ENCODE results near the gene SPATA1. TPM values are rescaled to one million over a fixed set of nuclear protein-coding genes. Genes with fewer than 3 reads are reported as not detected.
"Not testable (repeated sequence)": the region's sequence is repeated elsewhere in the genome, so short reads cannot be mapped to it uniquely, and the experiment has no call there.

Gene SPATA1
- total and polyA plus RNA-seq, 7 donors: 0.08 to 1.4 (median 0.92) TPM; not detected in 2

- Histone ChIP-seq H3K4me1 (peaks cover 30% of the 10 kb centered on the region), H3K27ac (peak overlapping the region; percentile 97), H3K4me3 (peak overlapping the region; percentile 76), H3K27me3 (ENCODE audit: insufficient read depth in 3 of 3, low read length in 2 of 3) (no peaks in the 10 kb centered on the region), H3K36me3 (ENCODE audit: insufficient read depth in 1 of 2, low read depth in 1 of 2) (peaks cover 0 to 4% of the 10 kb centered on the region in 2 donors), H3K9me3 (peaks cover 11% of the 10 kb centered on the region)
- TF ChIP-seq, protein P1, sequence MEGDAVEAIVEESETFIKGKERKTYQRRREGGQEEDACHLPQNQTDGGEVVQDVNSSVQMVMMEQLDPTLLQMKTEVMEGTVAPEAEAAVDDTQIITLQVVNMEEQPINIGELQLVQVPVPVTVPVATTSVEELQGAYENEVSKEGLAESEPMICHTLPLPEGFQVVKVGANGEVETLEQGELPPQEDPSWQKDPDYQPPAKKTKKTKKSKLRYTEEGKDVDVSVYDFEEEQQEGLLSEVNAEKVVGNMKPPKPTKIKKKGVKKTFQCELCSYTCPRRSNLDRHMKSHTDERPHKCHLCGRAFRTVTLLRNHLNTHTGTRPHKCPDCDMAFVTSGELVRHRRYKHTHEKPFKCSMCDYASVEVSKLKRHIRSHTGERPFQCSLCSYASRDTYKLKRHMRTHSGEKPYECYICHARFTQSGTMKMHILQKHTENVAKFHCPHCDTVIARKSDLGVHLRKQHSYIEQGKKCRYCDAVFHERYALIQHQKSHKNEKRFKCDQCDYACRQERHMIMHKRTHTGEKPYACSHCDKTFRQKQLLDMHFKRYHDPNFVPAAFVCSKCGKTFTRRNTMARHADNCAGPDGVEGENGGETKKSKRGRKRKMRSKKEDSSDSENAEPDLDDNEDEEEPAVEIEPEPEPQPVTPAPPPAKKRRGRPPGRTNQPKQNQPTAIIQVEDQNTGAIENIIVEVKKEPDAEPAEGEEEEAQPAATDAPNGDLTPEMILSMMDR (IDR thresholded peaks at IDR 0.05): no peak
- DNase-seq (no peak), ATAC-seq (no peak)
- intact Hi-C loops (cut with DNase I): loop anchor here (2.0 to 10.0 kb wide), 5 partner anchors 28 to 758 kb away; partner anchors contain the start of genes CTBS (in 1 of the 2), RPF1 (in 1 of the 2) and SAMD13 (in 1 of the 2)
- 15 to 16% (median 15%) methylated on average over 26 of the region's 26 CpGs for WGBS, 3 donors
These were observed 705 bp downstream of the SPATA1 start for GRCh38 chr1:84506729-84507453.

GRCh38 chr1:84507887-84508286 is 1.7 kb downstream of the SPATA1 start:
- intact Hi-C loops (cut with DNase I): loop anchor here (2.0 to 10.0 kb wide), 5 partner anchors 29 to 757 kb away; partner anchors contain the start of genes CTBS (in 1 of the 2), RPF1 (in 1 of the 2) and SAMD13 (in 1 of the 2)
- not testable (repeated sequence) for DNase-seq; ATAC-seq; H3K4me3 ChIP-seq; H3K27me3 ChIP-seq (ENCODE audit: insufficient read depth in 3 of 3, low read length in 2 of 3); H3K27ac ChIP-seq; H3K36me3 ChIP-seq (ENCODE audit: insufficient read depth in 1 of 2, low read depth in 1 of 2)
- Histone ChIP-seq H3K9me3 (peaks cover 11% of the 10 kb centered on the region), H3K4me1 (peaks cover 25% of the 10 kb centered on the region)
- WGBS, 3 donors: 90 to 98% (median 93%) methylated on average over 14 of the region's 14 CpGs

- H3K9me3 ChIP-seq: peaks cover 11% of the 10 kb centered on the region
- DNase-seq (no peak), ATAC-seq (no peak)
- H3K27me3 ChIP-seq (ENCODE audit: insufficient read depth in 3 of 3, low read length in 2 of 3): no peaks in the 10 kb centered on the region
- TF ChIP-seq, protein P1 (IDR thresholded peaks at IDR 0.05): no peak
- peaks cover 19% of the 10 kb centered on the region for H3K4me1 ChIP-seq
- 97 to 98% (median 97%) methylated on average over 1 of the region's 1 CpG for WGBS, 3 donors
- intact Hi-C loops (cut with DNase I): loop anchor here (5.0 to 10.0 kb wide), 4 partner anchors 64 to 756 kb away; partner anchors contain the start of genes CTBS (in 1 of the 2) and SAMD13 (in 1 of the 2)
- H3K27ac ChIP-seq: no peak overlapping the region
- no peak overlapping the region for H3K4me3 ChIP-seq
- H3K36me3 ChIP-seq (ENCODE audit: insufficient read depth in 1 of 2, low read depth in 1 of 2): peaks cover 0 to 2% of the 10 kb centered on the region in 2 donors
These were observed 2.3 kb downstream of the SPATA1 start for GRCh38 chr1:84508510-84508909.

- WGBS, 3 donors: 97 to 98% (median 98%) methylated on average over 4 of the region's 4 CpGs
- intact Hi-C loops (cut with DNase I): loop anchor here (5.0 to 10.0 kb wide), 4 partner anchors 63 to 756 kb away; partner anchors contain the start of genes CTBS (in 1 of the 2) and SAMD13 (in 1 of the 2)
- TF ChIP-seq, protein P1 (IDR thresholded peaks at IDR 0.05): no peak
These were observed 2.8 kb downstream of the SPATA1 start for GRCh38 chr1:84509029-84509428.

GRCh38 chr1:84510165-84510564 is 4.0 kb downstream of the SPATA1 start:
- intact Hi-C loops (cut with DNase I): no loop called here
- Histone ChIP-seq H3K9me3 (peaks cover 11% of the 10 kb centered on the region), H3K4me1 (peaks cover 7% of the 10 kb centered on the region), H3K4me3 (no peak overlapping the region), H3K36me3 (ENCODE audit: insufficient read depth in 1 of 2, low read depth in 1 of 2) (no peaks in the 10 kb centered on the region), H3K27me3 (ENCODE audit: insufficient read depth in 3 of 3, low read length in 2 of 3) (no peaks in the 10 kb centered on the region), H3K27ac (no peak overlapping the region)
- TF ChIP-seq, protein P1 (IDR thresholded peaks at IDR 0.05): no peak
- DNase-seq (no peak), ATAC-seq (no peak)
- 48 to 100% (median 49%) methylated on average over 2 of the region's 2 CpGs for WGBS, 3 donors

More at GRCh38 chr1:84509029-84509428, 2.8 kb downstream of the SPATA1 start:
- ATAC-seq (no peak), DNase-seq (no peak)
- Histone ChIP-seq H3K27ac (no peak overlapping the region), H3K36me3 (ENCODE audit: insufficient read depth in 1 of 2, low read depth in 1 of 2) (no peaks in the 10 kb centered on the region), H3K4me3 (no peak overlapping the region), H3K4me1 (peaks cover 14% of the 10 kb centered on the region), H3K27me3 (ENCODE audit: insufficient read depth in 3 of 3, low read length in 2 of 3) (no peaks in the 10 kb centered on the region), H3K9me3 (peaks cover 11% of the 10 kb centered on the region)
